CD4-positive, alpha-beta T cell treated with Interleukin-17A for 4 hours (primary cell): ENCODE results near the gene BABAM2.
A peak's percentile ranks its signal among the peaks of the same experiment; 100 is the strongest.

Source experiments
- DNase-seq: peaks from one replicate; pipeline ENCODE4 v3.0.0-alpha.2; 2020; ENCODE audit warnings: mixed read lengths

Gene BABAM2

GRCh38 chr2:28263690-28264089, 373.2 kb downstream of the BABAM2 start:
- DNase-seq = no peak

DNA sequence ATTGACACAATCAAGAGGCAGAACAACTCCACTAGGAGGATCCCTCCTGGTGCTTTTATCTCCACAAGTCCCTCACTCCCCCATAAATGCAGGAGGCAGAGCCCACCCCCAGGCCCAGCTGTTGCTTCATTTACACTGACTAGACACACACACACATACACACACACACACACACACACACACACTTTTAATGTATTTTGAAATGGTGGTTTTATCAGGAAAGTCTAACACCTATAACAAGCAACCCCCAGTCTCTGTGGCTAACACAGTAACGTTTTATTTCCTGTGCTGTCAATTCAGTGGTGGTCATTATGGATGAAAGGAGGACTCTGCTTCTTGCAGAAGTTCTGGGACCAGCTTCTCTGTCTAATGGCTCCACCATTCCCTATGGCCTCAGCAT, 376.8 kb downstream of the BABAM2 start:
- DNase-seq = no peak

DNA sequence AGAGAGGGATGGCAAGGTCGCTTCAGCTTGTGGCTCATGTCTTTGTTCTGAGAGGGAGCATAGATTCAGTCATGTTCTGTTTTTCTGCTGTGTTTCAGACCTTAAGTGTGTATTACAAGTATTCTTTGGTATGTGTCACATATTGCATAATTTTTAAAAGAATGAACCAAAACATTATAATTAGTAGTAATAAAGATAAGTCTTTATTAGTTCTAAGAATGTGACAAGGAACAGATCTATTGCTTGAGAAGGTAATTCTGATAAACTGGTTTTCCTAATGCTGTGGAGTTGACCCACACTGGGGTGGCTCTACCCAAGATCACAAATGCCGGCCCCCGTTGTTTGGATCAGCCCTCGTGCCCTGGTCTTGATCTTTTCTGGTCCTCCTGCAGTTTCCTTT, 377.9 kb downstream of the BABAM2 start:
- no peak for DNase-seq

- no peak for DNase-seq
Observed at GRCh38 chr2:28269019-28269784, 378.7 kb downstream of the BABAM2 start.

GRCh38 chr2:28270456-28271152, 380.1 kb downstream of the BABAM2 start:
- no peak for DNase-seq

- no peak for DNase-seq
Observed at GRCh38 chr2:28271231-28271918, 380.8 kb downstream of the BABAM2 start.

DNA sequence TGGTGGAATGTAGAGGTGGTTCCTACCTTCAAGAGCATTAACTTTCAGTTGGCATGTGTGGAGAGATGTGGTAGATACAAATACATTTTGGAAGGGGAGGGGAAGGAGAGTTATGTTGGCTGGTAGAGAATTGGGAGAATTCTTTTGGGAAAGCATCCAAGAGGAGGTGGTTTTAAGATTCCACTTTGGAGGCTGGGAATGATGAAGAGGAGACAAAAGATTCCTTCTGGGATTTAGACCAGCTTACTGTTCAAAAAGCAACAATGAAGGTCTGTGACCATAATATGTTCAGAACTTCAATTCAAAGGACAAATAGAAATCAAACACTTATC, 381.4 kb downstream of the BABAM2 start:
- DNase-seq = no peak

DNA sequence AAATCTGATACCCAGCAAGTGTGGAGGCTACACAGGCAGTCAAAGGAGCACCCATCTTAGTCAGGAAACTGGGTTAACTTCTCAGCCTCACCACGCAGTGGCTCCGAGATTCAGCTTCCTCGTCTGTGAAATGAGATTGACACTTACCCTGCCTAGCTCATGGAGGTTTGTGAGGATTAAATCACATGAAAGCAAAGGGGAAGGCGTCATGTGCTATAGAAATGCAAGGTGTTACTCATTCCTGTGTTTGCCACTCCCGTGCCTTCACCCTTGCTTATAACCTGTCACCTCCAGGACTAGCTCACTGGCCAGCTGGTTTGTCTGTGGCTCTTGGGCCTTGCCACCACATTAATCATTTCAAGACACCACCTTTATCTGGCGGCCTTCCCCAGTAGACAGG, 383.2 kb downstream of the BABAM2 start:
- DNase-seq = no peak

GRCh38 chr2:28274911-28275685, 384.6 kb downstream of the BABAM2 start:
- no peak for DNase-seq

- peak; percentile 8 for DNase-seq
Observed at GRCh38 chr2:28276076-28276618, 385.6 kb downstream of the BABAM2 start.

DNA sequence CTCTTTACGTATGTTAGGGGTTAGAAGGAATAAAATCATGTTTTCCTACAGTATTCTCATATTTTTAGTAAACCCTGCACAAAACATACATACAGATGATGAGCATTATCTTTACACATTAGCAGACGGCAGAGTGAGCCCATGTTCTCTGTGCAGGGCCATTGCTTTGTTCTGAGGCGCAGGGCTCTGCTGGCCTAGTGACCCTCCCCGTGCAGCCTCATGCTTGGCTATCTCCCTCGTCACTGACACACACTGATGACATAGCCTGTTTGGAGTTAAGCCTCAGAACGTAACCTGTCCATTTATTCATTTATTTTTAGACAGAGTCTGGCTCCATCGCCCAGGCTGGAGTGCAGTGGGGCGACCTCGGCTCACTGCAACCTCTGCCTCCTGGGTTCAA, 386.3 kb downstream of the BABAM2 start:
- no peak for DNase-seq

- DNase-seq = no peak
Observed at GRCh38 chr2:28277466-28277865, 386.9 kb downstream of the BABAM2 start.

DNA sequence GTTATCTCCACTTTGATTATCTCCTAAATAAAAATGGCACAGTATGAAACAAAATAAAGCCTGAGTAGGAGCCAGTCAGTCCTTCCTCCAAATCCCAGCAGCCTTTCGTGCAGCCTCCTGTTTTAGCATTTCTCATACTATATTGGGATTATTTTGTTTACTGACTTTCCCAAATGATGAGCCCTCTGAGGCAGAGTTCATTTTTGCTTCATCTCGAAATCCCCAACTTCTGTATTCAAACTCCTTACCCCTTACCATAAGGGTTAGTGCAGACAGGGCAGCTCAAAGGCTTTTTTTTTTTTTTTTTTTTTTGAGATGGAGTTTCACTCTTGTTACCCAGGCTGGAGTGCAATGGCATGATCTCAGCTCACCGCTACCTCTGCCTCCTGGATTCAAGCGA, 388.8 kb downstream of the BABAM2 start:
- no peak for DNase-seq

DNA sequence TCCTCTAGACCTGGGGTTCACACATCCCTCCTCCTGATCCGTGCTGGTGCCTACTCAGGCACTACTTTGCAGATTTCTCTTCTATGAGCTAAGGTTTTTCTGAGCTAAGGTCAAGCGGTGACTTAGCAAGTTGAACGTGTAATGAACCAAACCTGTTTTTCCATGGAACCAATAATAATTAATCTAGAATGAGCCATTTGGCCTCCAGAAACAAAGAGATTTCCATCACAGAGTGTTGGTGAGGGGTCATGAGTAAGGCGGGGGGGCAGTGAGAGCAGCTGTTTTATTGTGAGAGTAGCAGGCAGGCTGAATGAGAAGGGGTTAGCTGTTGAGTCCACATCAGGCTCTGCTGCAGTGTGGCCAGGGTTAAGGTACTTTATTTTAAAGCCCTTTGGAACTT, 390.1 kb downstream of the BABAM2 start:
- DNase-seq = no peak

GRCh38 chr2:28281739-28282138, 391.2 kb downstream of the BABAM2 start:
- no peak for DNase-seq

GRCh38 chr2:28282248-28282647, 391.7 kb downstream of the BABAM2 start:
- DNase-seq = no peak

DNA sequence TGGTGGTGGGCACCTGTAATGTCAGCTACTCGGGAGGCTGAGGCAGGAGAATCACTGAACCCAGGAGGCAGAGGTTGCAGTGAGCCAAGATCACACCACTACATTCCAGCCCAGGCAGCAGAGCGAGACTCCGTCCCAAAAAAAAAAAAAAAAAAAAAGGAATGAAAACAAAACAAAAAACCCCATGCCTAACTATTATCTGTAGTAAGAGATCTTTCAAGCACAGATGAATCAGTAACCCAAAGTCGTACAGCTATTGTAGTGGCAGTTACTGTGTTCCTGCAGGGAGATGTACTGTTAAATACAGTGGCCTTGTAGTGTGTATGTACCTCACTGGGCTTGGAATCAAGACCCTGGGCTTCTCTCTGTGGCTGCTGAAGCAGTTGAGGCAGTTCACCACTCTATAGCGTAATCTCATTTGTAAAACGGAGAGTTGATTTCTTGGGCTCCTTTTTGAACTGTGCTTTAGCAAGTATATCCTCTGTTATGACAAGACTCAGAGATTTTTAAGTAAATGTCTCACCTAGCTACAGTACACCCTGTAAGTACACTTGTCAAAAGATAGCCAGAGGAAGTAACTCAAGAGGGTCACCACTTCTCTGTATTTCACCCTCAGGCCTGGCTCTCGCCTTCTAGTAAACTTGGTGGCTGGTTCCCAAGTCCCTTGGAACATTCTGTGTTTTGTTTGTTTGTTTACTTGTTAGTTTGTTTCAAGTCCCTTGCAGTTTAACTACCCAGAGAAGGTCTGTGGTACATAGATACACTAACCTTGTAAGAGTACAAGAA, 392.5 kb downstream of the BABAM2 start:
- DNase-seq = no peak

DNA sequence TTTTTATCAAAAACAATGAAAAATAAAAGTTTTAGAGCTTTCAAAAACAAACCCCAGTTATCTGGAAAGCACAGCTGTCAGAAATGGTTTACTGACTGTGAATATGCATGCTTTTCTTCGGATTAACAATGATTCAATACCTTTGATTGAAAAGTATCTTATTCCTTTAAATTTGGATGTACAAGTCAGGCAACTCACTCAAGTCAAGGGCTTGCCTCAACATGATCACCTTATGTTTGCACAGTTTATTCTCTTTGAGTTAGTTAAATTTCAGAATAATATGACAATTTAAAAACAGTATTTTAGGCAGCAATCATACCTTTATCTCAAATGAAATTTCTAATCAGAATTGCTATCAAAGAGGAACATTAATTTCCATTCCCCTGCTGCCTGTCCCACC, 393.3 kb downstream of the BABAM2 start:
- DNase-seq = no peak

GRCh38 chr2:28286678-28287077, 396.1 kb downstream of the BABAM2 start:
- no peak for DNase-seq

GRCh38 chr2:28287256-28287915, 396.9 kb downstream of the BABAM2 start:
- DNase-seq = no peak

DNA sequence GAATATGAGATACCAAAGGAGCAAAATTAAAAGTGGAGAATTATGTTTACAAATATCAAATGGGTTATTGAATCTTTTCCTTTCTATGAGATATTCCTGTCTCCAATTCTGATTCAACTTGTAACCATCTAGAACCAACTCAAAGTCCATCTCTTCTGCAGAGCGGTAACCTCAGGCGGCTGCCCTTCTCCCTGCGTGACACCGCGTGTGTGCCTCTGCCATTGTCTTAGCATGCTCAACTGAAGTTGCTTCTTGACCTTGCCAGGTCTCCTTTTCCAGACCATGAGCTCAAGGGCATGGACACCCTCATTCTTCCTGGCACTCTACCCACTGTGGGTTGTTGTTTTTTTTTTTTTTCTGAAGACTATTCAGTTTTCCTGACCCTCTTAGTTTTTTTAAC, 398.1 kb downstream of the BABAM2 start:
- DNase-seq = no peak
